Measurements from ENCODE around the gene VCL. TPM values are rescaled to one million over a fixed set of nuclear protein-coding genes. Genes with fewer than 3 reads are reported as not detected.

Gene VCL
- total and polyA plus RNA-seq, 12 donors, result 117 to 369 (median 237) TPM

GRCh38 chr10:74000892-74001669 lies 3.2 kb downstream of the VCL start:
- TF ChIP-seq CTCF (IDR thresholded peaks at IDR 0.05), result no peak
- WGBS, 2 donors, result 76 to 80% methylated on average over 7 of the region's 7 CpGs
- Histone ChIP-seq H3K9me3 (no peaks in the 10 kb centered on the region), H3K36me3 (peaks cover 0 to 15% (median 0%) of the 10 kb centered on the region in 9 donors), H3K27ac (peak overlapping the region in 7 of 10 donors; percentile 22 to 97 (median 93)), H3K4me1 (peaks cover 6 to 64% (median 55%) of the 10 kb centered on the region in 9 donors), H3K4me3 (peak overlapping the region; percentile 8 to 99 (median 89)), H3K27me3 (no peaks in the 10 kb centered on the region)
- DNase-seq (no peak), ATAC-seq (no peak)
- intact Hi-C loops (cut with DNase I), result loop anchor here in 6 of 10 donors (5.0 to 10.0 kb wide), 4 partner anchors 41 to 74 kb away; no protein-coding TSS in a partner anchor

GRCh38 chr10:74006269-74006668 lies 8.4 kb downstream of the VCL start:
- no peak for TF ChIP-seq CTCF (IDR thresholded peaks at IDR 0.05)
- peaks cover 5 to 90% (median 82%) of the 10 kb centered on the region in 9 donors for H3K4me1 ChIP-seq
- H3K36me3 ChIP-seq, result peaks cover 0 to 23% (median 0%) of the 10 kb centered on the region in 9 donors
- H3K4me3 ChIP-seq, result no peak overlapping the region
- ATAC-seq, result no peak
- intact Hi-C loops (cut with DNase I), result loop anchor here in 3 of 10 donors (10.0 kb wide), 2 partner anchors 49 to 69 kb away; no protein-coding TSS in a partner anchor
- no peaks in the 10 kb centered on the region for H3K9me3 ChIP-seq
- WGBS, 2 donors, result 62 to 76% methylated on average over 1 of the region's 1 CpG
- H3K27ac ChIP-seq, result peak overlapping the region in 5 of 10 donors; percentile 21 to 80 (median 41)
- no peaks in the 10 kb centered on the region for H3K27me3 ChIP-seq
- no peak for DNase-seq

GRCh38 chr10:74008212-74008731 lies 10.4 kb downstream of the VCL start:
- no peak for ATAC-seq
- Histone ChIP-seq H3K27ac (peak overlapping the region in 7 of 10 donors; percentile 14 to 80 (median 70)), H3K4me1 (peaks cover 11 to 93% (median 82%) of the 10 kb centered on the region in 9 donors), H3K36me3 (peaks cover 0 to 24% (median 0%) of the 10 kb centered on the region in 9 donors), H3K4me3 (peak overlapping the region in 1 of 10 donors; percentile 5), H3K27me3 (no peaks in the 10 kb centered on the region), H3K9me3 (no peaks in the 10 kb centered on the region)
- WGBS, 2 donors, result 58 to 70% methylated on average over 3 of the region's 3 CpGs
- no peak for TF ChIP-seq CTCF (IDR thresholded peaks at IDR 0.05)
- intact Hi-C loops (cut with DNase I), result loop anchor here in 3 of 10 donors (10.0 kb wide), 2 partner anchors 47 to 67 kb away; no protein-coding TSS in a partner anchor
- no peak for DNase-seq

- H3K27ac ChIP-seq, result peak overlapping the region in 5 of 10 donors; percentile 5 to 38 (median 18)
- no peak for ATAC-seq
- H3K27me3 ChIP-seq, result no peaks in the 10 kb centered on the region
- no peak for DNase-seq
- H3K9me3 ChIP-seq, result no peaks in the 10 kb centered on the region
- intact Hi-C loops (cut with DNase I), result no loop called here
- H3K36me3 ChIP-seq, result peaks cover 0 to 19% (median 0%) of the 10 kb centered on the region in 9 donors
- no peak for TF ChIP-seq CTCF (IDR thresholded peaks at IDR 0.05)
- no peak overlapping the region for H3K4me3 ChIP-seq
- 79 to 88% methylated on average over 6 of the region's 6 CpGs for WGBS, 2 donors
- peaks cover 11 to 97% (median 81%) of the 10 kb centered on the region in 9 donors for H3K4me1 ChIP-seq
Observed at GRCh38 chr10:74011017-74011416, 13.1 kb downstream of the VCL start.
